GM12878 (cell line): ENCODE data around the gene FOXL3. TPM values are rescaled to one million over a fixed set of nuclear protein-coding genes. Genes with fewer than 3 reads are reported as not detected.

Source experiments
- polyA plus RNA-seq, 11 experiments: library from polyadenylated mRNA; depleted of rRNA in 4 of 11; unstranded in 6 of 11; stranded (reverse) in 5 of 11; fragments of >200 nt; fragmentation: Nextera tagmentation in 4 of 11; fragmentation: Illumina TruSeq in 1 of 11; extraction: Ambion mirVana in 4 of 11; extraction: Trizol in 1 of 11; gene quantifications; 1 replicate in 1 of 11; 2 replicates in 10 of 11; pipeline versions ENCODE4 v1.2.1 to v1.2.3, GENCODE V29; 2011 to 2016; ENCODE audit warnings: inconsistent platforms in 2 of 11, missing spikeins in 2 of 11, low read depth in 1 of 11
- total RNA-seq, 4 experiments: library from RNA; depleted of rRNA in 3 of 4; stranded (reverse); fragments of >200 nt in 3 of 4; fragmentation: Illumina TruSeq in 1 of 4; extraction: Trizol in 1 of 4; gene quantifications; 2 replicates each; pipeline versions ENCODE4 v1.2.1 to v1.2.3, GENCODE V29; 2013 to 2021

The FOXL3 gene
- total and polyA plus RNA-seq, 10 of the 15 experiments (the other 5 are each of a cell fraction or from before 2014, with no cell fraction given), result not detected

Other genes with a start within 250 kb of the FOXL3 start
- not detected in 2 replicates for gene FAM20C, start 97.6 kb upstream of the FOXL3 start, total RNA-seq (2014; rRNA removed)
- gene FAM20C, start 97.6 kb upstream of the FOXL3 start, total RNA-seq (2014; rRNA removed; fragmentation: Illumina TruSeq; extraction: Trizol), result not detected in 2 replicates
- gene FAM20C, start 97.6 kb upstream of the FOXL3 start, total RNA-seq (2021), result 0.08 and 0.44 TPM in 2 replicates
- not detected in 2 replicates for gene FAM20C, start 97.6 kb upstream of the FOXL3 start, polyA plus RNA-seq (2011; rRNA removed)
- gene FAM20C, start 97.6 kb upstream of the FOXL3 start, polyA plus RNA-seq (2014; fragmentation: Illumina TruSeq; extraction: Trizol), result not detected in 2 replicates
- not detected for gene FAM20C, start 97.6 kb upstream of the FOXL3 start, polyA plus RNA-seq (2014; fragmentation: Nextera tagmentation; extraction: Ambion mirVana)
- not detected in 2 replicates for gene FAM20C, start 97.6 kb upstream of the FOXL3 start, polyA plus RNA-seq (2014; rRNA removed)
- not detected for gene FAM20C, start 97.6 kb upstream of the FOXL3 start, polyA plus RNA-seq (2016; fragmentation: Nextera tagmentation; extraction: Ambion mirVana)
- gene PDGFA, start 229.7 kb downstream of the FOXL3 start, total RNA-seq (2014; rRNA removed), result 5.7 and 7.2 TPM in 2 replicates
- gene PDGFA, start 229.7 kb downstream of the FOXL3 start, total RNA-seq (2014; rRNA removed; fragmentation: Illumina TruSeq; extraction: Trizol), result 4.2 and 5.5 TPM in 2 replicates
- gene PDGFA, start 229.7 kb downstream of the FOXL3 start, total RNA-seq (2021), result 8.2 and 10.7 TPM in 2 replicates
- gene PDGFA, start 229.7 kb downstream of the FOXL3 start, polyA plus RNA-seq (2011; rRNA removed), result 6.5 and 10.0 TPM in 2 replicates
- gene PDGFA, start 229.7 kb downstream of the FOXL3 start, polyA plus RNA-seq (2014; fragmentation: Illumina TruSeq; extraction: Trizol), result 3.5 and 3.6 TPM in 2 replicates
- gene PDGFA, start 229.7 kb downstream of the FOXL3 start, polyA plus RNA-seq (2014; fragmentation: Nextera tagmentation; extraction: Ambion mirVana), result 1 to 10 TPM; 5.8 to 9.2 TPM
- 5.1 and 6.2 TPM in 2 replicates for gene PDGFA, start 229.7 kb downstream of the FOXL3 start, polyA plus RNA-seq (2014; rRNA removed)
- gene PDGFA, start 229.7 kb downstream of the FOXL3 start, polyA plus RNA-seq (2016; fragmentation: Nextera tagmentation; extraction: Ambion mirVana), result 1 to 10 TPM; 2.5 to 3.2 TPM